ENCODE data around the gene PTPRM. TPM values are rescaled to one million over a fixed set of nuclear protein-coding genes. Genes with fewer than 3 reads are reported as not detected.

Gene PTPRM
- total RNA-seq, 1 donor from 2014 or later = 102 TPM

DNA sequence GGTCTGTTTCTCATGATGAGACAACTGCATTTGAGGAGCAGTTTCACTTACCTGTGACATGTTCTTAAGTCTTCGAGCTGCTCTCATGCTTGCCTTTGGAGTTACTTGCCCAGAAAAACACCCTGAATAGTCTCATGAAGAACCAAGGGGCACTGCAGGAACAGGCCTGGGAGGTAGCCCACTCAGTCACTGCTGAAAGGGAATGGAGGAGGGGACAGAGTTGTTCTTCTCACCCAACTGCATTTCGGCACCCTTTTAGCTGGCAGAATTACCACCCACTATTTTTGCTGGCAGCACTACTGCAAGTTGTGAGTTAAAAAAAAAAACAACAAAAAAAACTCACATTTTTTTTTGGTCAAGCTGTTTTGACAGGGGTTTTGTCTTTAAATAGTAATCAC, 181.9 kb downstream of the PTPRM start:
- no peak for DNase-seq (ENCODE audit: low spot score in 2 of 2)
- FAIRE-seq = no peak

DNA sequence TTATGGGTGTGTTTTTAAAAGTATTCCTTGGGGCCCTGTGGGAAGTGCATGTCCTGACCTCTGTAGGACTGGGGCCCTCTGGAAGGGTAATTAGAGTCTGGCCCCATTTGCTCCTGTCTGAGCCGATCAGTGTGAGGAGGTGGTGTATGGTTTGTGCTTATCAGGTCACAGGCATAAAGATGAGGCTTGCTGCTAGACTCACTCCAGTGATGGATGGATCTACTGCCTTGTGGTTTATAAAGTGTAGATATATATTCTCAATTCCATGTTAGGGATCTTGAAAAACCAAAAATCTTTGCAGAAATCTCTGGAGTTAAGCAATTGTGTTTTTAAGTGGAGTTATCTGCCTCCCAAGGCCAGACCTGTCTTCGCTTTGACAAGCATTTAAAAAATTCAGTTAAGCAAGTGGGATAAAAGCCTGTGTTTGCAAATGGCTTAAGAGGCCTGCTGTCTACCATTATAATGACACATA, 182.4 kb downstream of the PTPRM start:
- DNase-seq (ENCODE audit: low spot score in 2 of 2) (no peak), FAIRE-seq (no peak)

- FAIRE-seq (no peak), DNase-seq (ENCODE audit: low spot score in 2 of 2) (no peak)
Measured at GRCh38 chr18:7750095-7750663, 183.1 kb downstream of the PTPRM start.

DNA sequence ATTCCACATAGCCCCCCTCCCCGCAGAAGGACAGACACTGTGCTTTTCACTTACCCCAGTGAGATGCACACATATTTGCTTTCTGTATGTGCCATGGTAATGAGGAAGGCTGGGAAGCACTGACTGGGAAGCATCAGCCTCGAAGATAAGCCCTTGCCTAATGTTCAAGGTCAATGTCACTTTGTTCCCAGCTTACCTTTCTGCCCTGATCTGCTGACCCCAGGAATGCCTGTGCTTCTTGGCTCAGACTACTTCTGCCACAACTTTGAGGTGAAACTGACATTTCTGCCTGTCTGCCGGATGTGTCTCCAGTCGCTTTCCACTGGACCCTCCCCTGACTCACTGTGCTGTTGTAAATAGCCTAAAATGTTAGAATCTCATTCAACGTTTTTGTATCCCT, 183.8 kb downstream of the PTPRM start:
- FAIRE-seq (no peak), DNase-seq (ENCODE audit: low spot score in 2 of 2) (no peak)

GRCh38 chr18:7754258-7754657, 187.1 kb downstream of the PTPRM start:
- FAIRE-seq (no peak), DNase-seq (ENCODE audit: low spot score in 2 of 2) (no peak)

DNA sequence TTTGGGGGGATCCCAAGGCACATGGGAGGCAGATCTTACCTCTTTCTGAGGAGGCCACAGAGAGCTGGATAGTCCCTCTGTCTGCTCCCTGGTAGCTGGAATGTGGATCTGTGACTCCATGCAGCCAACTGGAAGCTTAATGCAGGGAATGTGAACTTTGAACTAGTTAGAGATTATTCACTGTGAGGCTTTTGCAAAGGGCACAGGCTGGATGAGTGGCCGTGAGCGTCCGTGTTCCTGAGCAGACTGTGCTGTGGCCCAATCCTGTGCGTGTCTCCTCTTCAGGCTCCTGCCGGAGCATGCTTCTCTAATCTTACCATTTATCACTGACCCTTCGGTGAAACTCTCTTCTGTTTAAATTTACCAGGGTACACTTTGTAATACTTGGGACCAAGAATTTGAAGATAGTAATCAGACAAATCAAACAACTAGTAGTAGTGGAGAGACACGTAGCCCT, 187.6 kb downstream of the PTPRM start:
- DNase-seq (ENCODE audit: low spot score in 2 of 2) (no peak), FAIRE-seq (no peak)

DNA sequence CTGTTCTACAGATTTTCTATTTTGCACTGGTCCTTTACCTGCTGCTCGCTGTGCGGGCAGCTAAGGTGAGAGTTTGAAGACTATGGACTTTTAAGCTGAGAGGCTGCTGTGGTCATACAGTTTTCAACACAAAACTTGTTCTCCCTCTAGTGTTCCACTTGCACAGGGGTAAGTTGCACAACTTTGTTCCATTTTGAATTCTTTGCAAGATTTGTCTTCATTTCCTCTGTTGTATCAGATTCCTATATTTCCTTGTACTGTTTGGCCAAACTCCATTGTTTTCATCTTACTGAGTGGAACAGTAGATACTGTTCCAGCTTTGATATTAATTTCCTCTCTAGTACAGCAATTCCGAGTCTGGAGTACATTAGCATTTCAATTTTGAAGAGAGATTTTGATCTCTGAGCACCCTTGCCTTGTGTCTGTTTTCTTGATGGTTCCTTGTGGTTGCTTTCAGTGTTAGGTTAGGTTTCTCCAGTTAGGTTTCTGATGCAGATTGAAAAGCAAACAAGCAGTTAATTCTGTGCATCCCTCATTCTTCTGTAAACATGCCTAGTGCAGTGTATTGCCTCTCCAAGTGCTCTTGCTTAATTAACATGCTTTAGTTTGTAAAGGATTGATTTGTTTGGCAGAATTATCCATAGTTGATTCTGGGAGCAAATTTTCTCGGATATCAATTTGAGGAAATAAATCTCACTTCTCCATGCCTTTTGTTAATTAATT, 188.8 kb downstream of the PTPRM start:
- FAIRE-seq = no peak
- no peak for DNase-seq (ENCODE audit: low spot score in 2 of 2)

DNA sequence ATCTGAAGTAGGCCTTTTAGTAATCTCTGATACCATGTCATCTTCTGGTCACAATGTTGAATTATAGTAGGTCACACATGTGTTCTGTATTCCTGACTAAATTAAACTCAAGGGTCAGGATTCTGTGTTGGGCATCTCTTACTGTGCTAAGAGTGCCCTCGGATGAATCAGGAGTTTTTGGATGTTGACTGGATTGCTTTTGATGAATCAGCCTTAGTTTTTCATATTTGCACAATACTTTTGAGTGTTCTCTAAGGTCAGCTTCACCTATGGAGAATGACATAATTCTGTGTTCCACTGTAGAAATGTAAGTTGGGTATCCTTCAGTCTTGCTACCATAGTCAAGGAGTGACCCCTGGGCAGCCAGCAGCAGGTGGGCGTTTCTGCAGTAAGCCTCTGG, 190.1 kb downstream of the PTPRM start:
- no peak for FAIRE-seq
- DNase-seq (ENCODE audit: low spot score in 2 of 2) = no peak

DNA sequence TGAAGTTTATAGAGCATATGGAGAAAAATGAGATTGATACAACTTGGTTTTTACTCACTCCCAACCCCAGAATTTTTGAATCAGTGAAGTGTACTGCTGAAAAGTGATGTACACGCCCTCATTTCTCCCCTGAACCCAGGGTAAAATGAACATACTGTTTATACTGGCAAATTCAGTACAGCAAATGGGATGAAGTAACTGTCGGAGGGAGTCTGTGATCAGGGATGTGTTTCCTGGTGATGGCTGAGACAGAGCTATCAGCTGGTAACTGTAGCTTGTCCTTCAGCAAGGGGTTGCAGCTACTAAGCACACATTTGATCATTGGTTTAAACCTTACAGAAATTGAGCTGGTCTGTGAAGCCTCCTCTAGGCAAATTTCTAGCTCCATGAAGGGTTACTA, 191.6 kb downstream of the PTPRM start:
- FAIRE-seq (no peak), DNase-seq (ENCODE audit: low spot score in 2 of 2) (no peak)

- FAIRE-seq = no peak
- no peak for DNase-seq (ENCODE audit: low spot score in 2 of 2)
Measured at GRCh38 chr18:7760967-7761948, 194.1 kb downstream of the PTPRM start.

- DNase-seq (ENCODE audit: low spot score in 2 of 2) (no peak), FAIRE-seq (no peak)
Measured at GRCh38 chr18:7764405-7764804, 197.3 kb downstream of the PTPRM start.

DNA sequence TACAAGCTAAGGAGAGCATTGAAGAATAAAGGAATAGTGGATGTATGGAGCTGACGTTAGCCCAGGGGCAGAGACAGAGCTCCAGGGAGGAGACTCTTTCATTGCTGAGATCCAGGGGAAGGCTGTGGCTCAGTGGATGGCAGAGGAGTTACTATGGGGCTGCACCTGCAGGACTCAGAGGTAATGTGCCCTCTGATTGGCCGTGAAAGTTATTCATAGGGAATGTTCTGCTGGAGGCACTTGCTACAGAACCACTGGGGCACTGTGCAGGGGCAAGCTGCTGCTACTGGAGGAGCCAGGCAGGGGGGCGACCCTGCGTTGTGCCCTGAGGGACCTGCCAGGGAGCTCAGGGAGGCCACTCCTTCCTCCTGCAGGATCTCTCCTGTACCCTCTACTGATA, 199.2 kb downstream of the PTPRM start:
- DNase-seq (ENCODE audit: low spot score in 2 of 2) (no peak), FAIRE-seq (no peak)

DNA sequence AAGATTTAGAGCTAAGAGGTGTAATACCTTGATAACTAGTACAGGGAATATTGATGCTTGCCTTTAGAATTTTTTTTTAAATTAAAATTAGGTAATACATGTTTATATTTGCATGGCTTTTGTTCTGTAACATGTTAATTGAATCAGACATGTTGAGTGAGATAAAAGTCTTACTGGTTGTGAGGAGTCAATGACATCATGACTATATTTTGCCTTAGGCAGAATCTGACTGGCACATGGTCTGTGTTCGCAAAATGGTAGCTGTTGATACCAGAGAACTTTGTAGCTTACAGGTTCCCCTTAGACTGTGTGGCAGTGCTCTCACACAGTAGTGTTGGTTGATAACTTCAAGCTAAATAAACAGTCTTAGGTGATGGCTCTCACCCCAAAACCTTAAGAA, 199.7 kb downstream of the PTPRM start:
- no peak for FAIRE-seq
- DNase-seq (ENCODE audit: low spot score in 2 of 2) = no peak

DNA sequence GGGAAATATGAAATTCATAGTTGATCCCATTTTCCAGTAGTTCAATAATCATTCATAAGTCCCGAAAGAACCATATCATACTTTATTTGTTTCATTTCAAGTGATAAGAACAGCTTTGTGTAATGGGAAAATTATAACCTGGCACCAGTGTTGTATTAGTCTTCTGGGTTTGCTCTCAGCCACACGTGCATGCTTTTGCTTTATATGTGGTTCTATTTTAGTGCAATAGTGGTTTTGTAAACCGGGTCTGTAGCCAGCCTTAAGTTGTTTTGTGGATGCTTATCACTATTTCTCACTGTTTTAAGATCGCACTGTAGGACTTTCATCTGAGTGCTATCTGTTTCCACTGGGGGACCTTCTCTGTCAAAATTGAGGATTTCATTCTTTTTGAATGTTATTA, 203.8 kb downstream of the PTPRM start:
- FAIRE-seq = no peak
- DNase-seq (ENCODE audit: low spot score in 2 of 2) = no peak

GRCh38 chr18:7772510-7772888, 205.4 kb downstream of the PTPRM start:
- FAIRE-seq = no peak

DNA sequence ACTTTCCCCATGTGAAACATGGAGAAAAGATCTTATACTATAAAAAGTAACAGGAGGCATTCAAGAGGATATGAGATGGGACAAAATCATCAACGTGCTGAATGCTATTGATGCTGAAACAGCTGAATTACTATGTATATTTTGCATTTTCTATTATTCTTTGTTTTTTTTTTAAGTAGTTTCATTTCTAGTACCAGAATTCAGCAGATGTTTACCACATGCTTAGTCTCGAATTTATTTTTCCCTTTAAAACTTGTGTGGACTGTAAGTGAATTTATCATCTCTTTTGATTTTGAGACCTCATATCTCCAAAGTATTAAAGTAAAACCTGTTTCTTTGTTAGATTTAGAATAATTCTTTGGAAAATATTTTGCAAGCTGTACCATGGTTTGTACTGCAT, 205.8 kb downstream of the PTPRM start:
- FAIRE-seq (no peak), DNase-seq (ENCODE audit: low spot score in 2 of 2) (no peak)

More at GRCh38 chr18:7772510-7772888, 205.4 kb downstream of the PTPRM start:
- no peak for DNase-seq (ENCODE audit: low spot score in 2 of 2)

- DNase-seq (ENCODE audit: low spot score in 2 of 2) = no peak
- FAIRE-seq = no peak
Measured at GRCh38 chr18:7775128-7775527, 208.0 kb downstream of the PTPRM start.

DNA sequence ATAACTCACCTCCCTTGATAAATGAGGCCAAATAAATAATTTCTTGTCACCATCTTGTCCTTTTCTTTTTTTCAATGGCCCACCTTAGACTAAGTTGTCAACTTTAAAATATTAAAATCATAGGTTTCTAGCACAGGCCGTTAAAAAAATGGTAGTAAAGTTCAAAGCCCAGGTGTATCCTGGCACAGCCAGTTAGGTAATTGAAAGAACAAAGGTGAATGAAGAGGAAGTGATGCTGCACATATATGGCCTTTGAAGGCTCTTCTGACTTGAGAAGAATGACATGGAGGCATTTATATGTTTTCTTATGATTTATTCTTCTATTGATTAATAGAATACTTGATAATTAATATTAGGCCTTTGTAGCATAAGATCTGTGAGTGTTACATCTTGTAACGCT, 208.7 kb downstream of the PTPRM start:
- DNase-seq (ENCODE audit: low spot score in 2 of 2) (no peak), FAIRE-seq (no peak)

GRCh38 chr18:7778181-7778580, 211.1 kb downstream of the PTPRM start:
- DNase-seq (ENCODE audit: low spot score in 2 of 2) (no peak), FAIRE-seq (no peak)

GRCh38 chr18:7779211-7779610, 212.1 kb downstream of the PTPRM start:
- DNase-seq (ENCODE audit: low spot score in 2 of 2) (no peak), FAIRE-seq (no peak)

- FAIRE-seq (no peak), DNase-seq (ENCODE audit: low spot score in 2 of 2) (no peak)
Measured at GRCh38 chr18:7784171-7784570, 217.1 kb downstream of the PTPRM start.

Measured in frontal cortex (tissue), 4 donors.